HFF-Myc (cell line): ENCODE results near the gene PSMD5.

Experiments
- DNase-seq: peaks from one replicate; pipeline ENCODE4 v3.0.0-alpha.2; 2011; ENCODE audit warnings: low read depth; ENCODE audit errors: extremely low read depth
- H3K4me3 ChIP-seq: replicated peaks from 2 replicates; pipeline ENCODE4 v1.5.1; 2011; ENCODE audit warnings: low read depth, mild to moderate bottlenecking, control low read depth, low read length
- TF ChIP-seq, protein P1 (sequence below): IDR thresholded peaks from 2 replicates; pipeline ENCODE4 v1.5.1; 2012; ENCODE audit warnings: mild to moderate bottlenecking, low read depth, low read length, control low read depth; ENCODE audit errors: missing control alignments

Gene PSMD5

DNA sequence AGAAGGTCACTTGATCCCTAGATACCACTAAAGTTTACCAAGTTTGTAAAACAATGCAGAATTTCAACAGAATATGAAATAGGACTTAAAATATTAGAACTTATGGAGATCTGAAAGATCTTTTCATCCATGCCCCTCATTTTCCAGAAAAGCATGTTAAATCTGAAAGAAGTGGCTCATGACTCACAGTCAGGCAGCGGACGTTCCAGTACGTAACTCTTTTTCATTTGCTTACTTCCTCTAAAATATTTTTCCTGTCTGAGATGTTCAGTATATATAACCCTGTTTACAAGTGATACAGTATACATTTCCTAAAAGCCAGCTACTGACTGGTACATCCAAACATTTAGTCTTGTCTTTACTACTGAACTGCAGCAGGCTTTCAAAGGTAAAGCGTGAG is 71.8 kb downstream of the PSMD5 start:
- TF ChIP-seq, protein P1, sequence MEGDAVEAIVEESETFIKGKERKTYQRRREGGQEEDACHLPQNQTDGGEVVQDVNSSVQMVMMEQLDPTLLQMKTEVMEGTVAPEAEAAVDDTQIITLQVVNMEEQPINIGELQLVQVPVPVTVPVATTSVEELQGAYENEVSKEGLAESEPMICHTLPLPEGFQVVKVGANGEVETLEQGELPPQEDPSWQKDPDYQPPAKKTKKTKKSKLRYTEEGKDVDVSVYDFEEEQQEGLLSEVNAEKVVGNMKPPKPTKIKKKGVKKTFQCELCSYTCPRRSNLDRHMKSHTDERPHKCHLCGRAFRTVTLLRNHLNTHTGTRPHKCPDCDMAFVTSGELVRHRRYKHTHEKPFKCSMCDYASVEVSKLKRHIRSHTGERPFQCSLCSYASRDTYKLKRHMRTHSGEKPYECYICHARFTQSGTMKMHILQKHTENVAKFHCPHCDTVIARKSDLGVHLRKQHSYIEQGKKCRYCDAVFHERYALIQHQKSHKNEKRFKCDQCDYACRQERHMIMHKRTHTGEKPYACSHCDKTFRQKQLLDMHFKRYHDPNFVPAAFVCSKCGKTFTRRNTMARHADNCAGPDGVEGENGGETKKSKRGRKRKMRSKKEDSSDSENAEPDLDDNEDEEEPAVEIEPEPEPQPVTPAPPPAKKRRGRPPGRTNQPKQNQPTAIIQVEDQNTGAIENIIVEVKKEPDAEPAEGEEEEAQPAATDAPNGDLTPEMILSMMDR = no peak
- no peak for DNase-seq
- H3K4me3 ChIP-seq = no peak overlapping the region

GRCh38 chr9:120768886-120769285 is 73.8 kb downstream of the PSMD5 start:
- no peak for DNase-seq
- no peak overlapping the region for H3K4me3 ChIP-seq
- TF ChIP-seq, protein P1 = no peak

DNA sequence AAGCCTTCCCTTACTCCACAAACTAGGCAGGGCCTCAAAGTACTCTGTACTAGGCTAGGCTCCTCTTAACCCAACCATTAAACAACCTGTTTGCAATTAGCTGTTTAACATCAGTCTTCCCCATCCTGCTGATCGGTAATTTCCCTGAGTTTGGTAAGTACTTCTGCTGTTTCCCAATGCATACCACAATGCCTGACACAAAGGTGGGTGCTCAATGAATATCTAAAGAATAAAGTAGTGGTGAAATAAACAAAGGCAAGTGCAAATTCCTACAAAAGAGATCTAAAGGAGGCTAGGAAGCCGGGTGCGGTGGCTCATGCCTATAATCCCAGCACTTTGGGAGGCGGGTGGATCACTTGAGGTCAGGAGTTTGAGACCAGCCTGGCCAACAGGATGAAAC is 74.5 kb downstream of the PSMD5 start:
- no peak for DNase-seq
- TF ChIP-seq, protein P1 = no peak
- no peak overlapping the region for H3K4me3 ChIP-seq

DNA sequence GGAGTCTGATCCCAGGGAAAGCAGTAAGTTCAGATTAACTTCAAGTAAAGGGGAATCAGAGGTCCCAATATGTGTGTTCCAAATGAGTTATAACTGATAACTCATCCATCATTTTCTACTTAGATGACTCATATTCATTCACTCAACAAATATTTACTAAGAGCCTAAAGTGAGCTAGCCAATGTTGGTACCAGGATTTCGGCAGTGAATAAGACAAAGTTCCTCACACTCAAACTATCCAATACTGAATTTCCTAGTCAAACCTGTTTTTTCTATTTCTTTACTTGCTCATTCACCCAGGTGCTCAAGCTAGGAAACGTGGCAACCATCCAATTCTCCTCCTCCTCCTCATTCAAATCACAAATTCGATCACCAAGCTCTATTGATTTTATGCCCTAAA is 75.3 kb downstream of the PSMD5 start:
- no peak for DNase-seq
- H3K4me3 ChIP-seq = no peak overlapping the region
- TF ChIP-seq, protein P1 = no peak
